Pancreas (tissue), 10 donors: ENCODE data around the gene POLE4. TPM values are rescaled to one million over a fixed set of nuclear protein-coding genes. Genes with fewer than 3 reads are reported as not detected.

Experiments used
- ATAC-seq, 4 donors: fragments of 200-7000 bp; cut with Tn5 transposase; one replicate each; pipeline versions ENCODE4 v1.8.0 to v1.9.1; 2020; ENCODE audit warnings: mild to moderate bottlenecking in 4 of 4, moderate library complexity in 4 of 4
- DNase-seq, 6 donors: peaks; one replicate each; pipeline ENCODE4 v3.0.0-alpha.2; 2020
- FAIRE-seq: peaks from 2 replicates; lab custom pipeline; 2012; peaks lifted over from hg19 to GRCh38; lab: Jason Lieb, UNC
- H3K27ac ChIP-seq, 4 donors: fragments of 200-600 bp; sonication (generic); 1 replicate in 3 of 4; 2 replicates in 1 of 4; pipeline versions ENCODE4 v1.5.0 to v1.8.0; 2020
- H3K27me3 ChIP-seq, 4 donors: fragments of 200-600 bp; one replicate each; pipeline ENCODE4 v1.8.0; 2021
- H3K36me3 ChIP-seq, 3 donors: fragments of 200-600 bp; sonication (generic) in 1 of 3; one replicate each; pipeline versions ENCODE4 v1.5.0 to v1.8.0; 2020 to 2021
- H3K4me1 ChIP-seq, 3 donors: fragments of 200-600 bp; one replicate each; pipeline ENCODE4 v1.8.0; 2021
- H3K4me3 ChIP-seq, 4 donors: fragments of 200-600 bp; sonication (generic) in 2 of 4; one replicate each; pipeline versions ENCODE4 v1.5.0 to v1.8.0; 2020 to 2021
- H3K9me3 ChIP-seq, 4 donors: fragments of 200-600 bp; one replicate each; pipeline ENCODE4 v1.8.0; 2021
- whole genome bisulfite sequencing, 2 donors: extraction: QIAGEN DNeasy Blood & Tissue Kit; methylation state at CpG; one replicate each; pipeline ENCODE4 v1.1.7; 2013; 5-methylcytosine and 5-hydroxymethylcytosine counted together
- intact Hi-C, 3 donors: fragments of 100-400 bp; cut with DNase I; formaldehyde crosslinking; loops; one replicate each; pipeline versions ENCODE4 v1.11.1 to v1.14.2; 2022
- polyA plus RNA-seq, 2 donors: library from polyadenylated mRNA; stranded (reverse); fragments of 200-250 nt; gene quantifications; one replicate each; pipeline ENCODE4 v1.2.3, GENCODE V29; 2013
- total RNA-seq, 6 donors: library from RNA; stranded (reverse); fragmentation: NEBNext Ultra II Directional in 4 of 6; extraction: Animal tissue kit (Norgen Biotek cat#: 25700) in 4 of 6; gene quantifications; one replicate each; pipeline versions ENCODE4 v1.2.1 to v1.2.4, GENCODE V29; 2021 to 2023
- TF ChIP-seq, protein P1 (sequence below), 4 donors: fragments of 200-600 bp; sonication (generic) in 3 of 4; IDR thresholded peaks; one replicate each; pipeline versions ENCODE4 v1.5.0 to v1.8.0; 2021; ENCODE audit warnings: antibody characterized with exemption in 4 of 4
- donor health status: healthy with polysubstance abuse.
- donor health status: DM: no; HTN: no; CAD: no; lungs with moderate emphysema.
- donor health status: DM: no; HTN: no; CAD: no.
- donor health status: control.
- donor health status: control.
- donor health status: Bipolar disorder and iron deficiency.
- donor health status: DM: yes; HTN: yes; CAD: no.
- donor health status: DM: no; HTN: no; CAD: no.
- donor health status: DM: no; HTN: no; CAD: no.
- donor health status: DM: yes; HTN: yes; CAD: no.

POLE4 gene
- total and polyA plus RNA-seq, 8 donors, result 10.0 to 22.6 (median 18.2) TPM

GRCh38 chr2:74999468-74999867 is 41.0 kb downstream of the POLE4 start:
- FAIRE-seq (no peak), ATAC-seq (no peak), DNase-seq (no peak)
- intact Hi-C loops, result no loop called here
- Histone ChIP-seq H3K4me3 (no peak overlapping the region), H3K4me1 (no peaks in the 10 kb centered on the region), H3K9me3 (no peaks in the 10 kb centered on the region), H3K27ac (no peak overlapping the region), H3K36me3 (no peaks in the 10 kb centered on the region), H3K27me3 (no peaks in the 10 kb centered on the region)
- 79 to 86% methylated on average over 5 of the region's 5 CpGs for WGBS, 2 donors
- TF ChIP-seq, protein P1, sequence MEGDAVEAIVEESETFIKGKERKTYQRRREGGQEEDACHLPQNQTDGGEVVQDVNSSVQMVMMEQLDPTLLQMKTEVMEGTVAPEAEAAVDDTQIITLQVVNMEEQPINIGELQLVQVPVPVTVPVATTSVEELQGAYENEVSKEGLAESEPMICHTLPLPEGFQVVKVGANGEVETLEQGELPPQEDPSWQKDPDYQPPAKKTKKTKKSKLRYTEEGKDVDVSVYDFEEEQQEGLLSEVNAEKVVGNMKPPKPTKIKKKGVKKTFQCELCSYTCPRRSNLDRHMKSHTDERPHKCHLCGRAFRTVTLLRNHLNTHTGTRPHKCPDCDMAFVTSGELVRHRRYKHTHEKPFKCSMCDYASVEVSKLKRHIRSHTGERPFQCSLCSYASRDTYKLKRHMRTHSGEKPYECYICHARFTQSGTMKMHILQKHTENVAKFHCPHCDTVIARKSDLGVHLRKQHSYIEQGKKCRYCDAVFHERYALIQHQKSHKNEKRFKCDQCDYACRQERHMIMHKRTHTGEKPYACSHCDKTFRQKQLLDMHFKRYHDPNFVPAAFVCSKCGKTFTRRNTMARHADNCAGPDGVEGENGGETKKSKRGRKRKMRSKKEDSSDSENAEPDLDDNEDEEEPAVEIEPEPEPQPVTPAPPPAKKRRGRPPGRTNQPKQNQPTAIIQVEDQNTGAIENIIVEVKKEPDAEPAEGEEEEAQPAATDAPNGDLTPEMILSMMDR (IDR thresholded peaks at IDR 0.05), result no peak

GRCh38 chr2:75002007-75002406 is 43.6 kb downstream of the POLE4 start:
- no peak overlapping the region for H3K4me3 ChIP-seq
- no peak for DNase-seq
- 63 to 72% methylated on average over 3 of the region's 3 CpGs for WGBS, 2 donors
- H3K27ac ChIP-seq, result no peak overlapping the region
- intact Hi-C loops, result no loop called here
- H3K36me3 ChIP-seq, result no peaks in the 10 kb centered on the region
- ATAC-seq, result no peak
- H3K27me3 ChIP-seq, result no peaks in the 10 kb centered on the region
- no peaks in the 10 kb centered on the region for H3K4me1 ChIP-seq
- FAIRE-seq, result no peak
- TF ChIP-seq, protein P1 (IDR thresholded peaks at IDR 0.05), result no peak
- H3K9me3 ChIP-seq, result no peaks in the 10 kb centered on the region

DNA sequence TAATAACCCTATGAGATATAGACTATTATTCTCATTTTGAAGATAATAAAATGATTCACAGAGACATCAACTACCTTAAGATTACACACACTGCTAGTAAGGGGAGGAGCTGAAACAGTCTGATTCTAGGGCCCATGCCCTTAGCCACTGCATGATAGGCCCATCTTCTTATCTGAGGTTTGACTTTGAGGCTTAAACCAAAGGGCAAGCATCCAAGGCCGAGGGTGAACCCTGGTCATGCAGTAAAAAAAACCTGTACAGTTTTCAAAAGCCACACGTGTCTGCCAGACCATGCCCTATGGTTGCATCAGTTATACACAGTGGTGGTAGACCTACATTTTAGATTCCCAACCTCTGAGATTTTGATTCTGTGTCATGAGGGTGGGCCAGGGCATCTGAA is 44.8 kb downstream of the POLE4 start:
- WGBS, 2 donors, result 42 to 49% methylated on average over 2 of the region's 2 CpGs
- intact Hi-C loops, result no loop called here
- ATAC-seq (no peak), FAIRE-seq (no peak), DNase-seq (no peak)
- no peaks in the 10 kb centered on the region for H3K4me1 ChIP-seq
- no peak overlapping the region for H3K4me3 ChIP-seq
- TF ChIP-seq, protein P1 (IDR thresholded peaks at IDR 0.05), result no peak
- no peaks in the 10 kb centered on the region for H3K9me3 ChIP-seq
- H3K27me3 ChIP-seq, result no peaks in the 10 kb centered on the region
- H3K27ac ChIP-seq, result no peak overlapping the region
- H3K36me3 ChIP-seq, result no peaks in the 10 kb centered on the region

DNA sequence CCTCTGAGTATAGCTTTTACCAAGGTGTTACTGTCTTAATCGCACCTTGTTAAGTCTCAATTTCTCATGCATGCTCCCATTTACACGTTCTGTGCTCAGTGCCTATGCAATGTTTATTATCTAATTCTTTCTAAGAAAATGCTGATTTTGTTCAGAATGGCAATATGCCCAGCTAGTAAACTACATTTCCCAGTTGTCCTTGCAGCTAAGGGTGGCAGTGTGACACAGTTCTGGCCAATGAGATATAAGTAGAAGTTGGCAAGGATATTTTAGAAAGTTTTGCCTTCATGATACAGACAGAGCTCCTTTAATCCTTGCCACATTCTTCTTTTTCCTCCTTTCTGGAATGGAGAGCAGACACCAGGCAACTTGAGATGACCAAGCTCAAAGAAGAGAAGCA is 45.3 kb downstream of the POLE4 start:
- no peak for DNase-seq
- no peaks in the 10 kb centered on the region for H3K27me3 ChIP-seq
- 61 to 66% methylated on average over 2 of the region's 2 CpGs for WGBS, 2 donors
- ATAC-seq, result no peak
- no peak overlapping the region for H3K4me3 ChIP-seq
- no peak for FAIRE-seq
- intact Hi-C loops, result no loop called here
- H3K27ac ChIP-seq, result no peak overlapping the region
- H3K36me3 ChIP-seq, result no peaks in the 10 kb centered on the region
- TF ChIP-seq, protein P1 (IDR thresholded peaks at IDR 0.05), result no peak
- H3K9me3 ChIP-seq, result no peaks in the 10 kb centered on the region
- H3K4me1 ChIP-seq, result no peaks in the 10 kb centered on the region

DNA sequence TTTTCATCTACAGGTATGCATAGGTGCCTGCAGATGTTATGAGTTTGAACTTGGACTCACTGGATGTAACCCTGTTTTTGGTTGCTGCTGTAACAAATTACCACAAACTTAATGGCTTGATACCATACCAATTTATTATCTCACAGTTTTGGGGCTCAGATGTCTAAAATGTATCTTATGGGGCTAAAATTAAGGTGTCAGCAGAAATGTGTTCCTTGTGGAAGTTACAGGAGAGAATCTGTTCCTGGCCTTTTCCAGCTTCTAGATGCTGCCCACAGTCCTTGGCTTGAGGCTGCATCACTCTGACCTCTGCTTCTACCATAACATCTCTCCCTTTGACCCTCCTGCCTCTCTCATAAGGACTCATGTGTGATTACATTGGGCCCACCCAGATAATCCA is 47.6 kb downstream of the POLE4 start:
- intact Hi-C loops, result no loop called here
- Histone ChIP-seq H3K4me1 (no peaks in the 10 kb centered on the region), H3K36me3 (no peaks in the 10 kb centered on the region), H3K27ac (no peak overlapping the region), H3K27me3 (no peaks in the 10 kb centered on the region), H3K9me3 (no peaks in the 10 kb centered on the region), H3K4me3 (no peak overlapping the region)
- DNase-seq (no peak), ATAC-seq (no peak), FAIRE-seq (no peak)
- TF ChIP-seq, protein P1 (IDR thresholded peaks at IDR 0.05), result no peak
